GM15510 (cell line): ENCODE measurements around the gene RSPO4.

ENCODE experiments used
- POLR2A ChIP-seq: IDR thresholded peaks from 3 replicates; pipeline ENCODE4 v1.6.1; 2011; ENCODE audit warnings: borderline replicate concordance; ENCODE audit not compliant: insufficient read length; ENCODE audit errors: extremely low read depth

The RSPO4 gene

DNA sequence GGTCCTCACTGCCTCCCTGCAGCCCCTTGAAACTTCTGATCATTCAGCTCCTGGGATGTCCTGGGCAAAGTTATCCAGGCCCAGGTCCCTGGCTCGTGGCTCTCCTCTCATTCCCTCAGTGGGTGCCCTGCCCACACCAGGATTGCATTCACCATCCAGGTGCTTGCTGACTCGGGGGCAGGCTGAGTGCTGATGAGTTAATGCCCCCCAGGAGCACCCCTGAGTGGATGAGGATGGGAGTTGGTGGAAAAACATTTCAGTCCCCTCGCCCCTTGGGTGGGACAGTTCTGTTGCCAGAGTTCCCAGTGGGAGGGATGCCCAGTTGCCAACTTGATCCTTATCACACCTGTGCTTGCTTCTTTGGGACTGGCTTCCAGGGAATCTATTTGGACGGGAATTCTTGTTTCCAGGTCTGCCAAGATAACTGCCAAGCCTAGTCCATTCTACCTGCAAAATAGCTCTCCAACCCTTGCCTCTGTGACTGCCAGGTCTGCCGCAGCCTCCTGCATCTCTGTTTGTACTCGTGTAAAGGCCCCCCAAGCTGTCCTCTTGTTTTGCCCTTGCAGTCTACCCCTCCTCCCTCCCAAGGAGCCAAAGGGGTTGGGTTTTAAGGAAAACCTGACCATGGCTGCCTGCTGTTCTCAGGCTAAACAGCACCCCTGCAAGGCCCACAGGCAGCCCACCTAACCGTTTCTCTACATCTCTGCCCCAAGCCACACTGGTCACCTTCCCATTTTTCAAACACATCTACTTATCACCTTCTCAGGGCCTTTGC, 11.6 kb upstream of the RSPO4 start:
- TF ChIP-seq POLR2A: no peak

DNA sequence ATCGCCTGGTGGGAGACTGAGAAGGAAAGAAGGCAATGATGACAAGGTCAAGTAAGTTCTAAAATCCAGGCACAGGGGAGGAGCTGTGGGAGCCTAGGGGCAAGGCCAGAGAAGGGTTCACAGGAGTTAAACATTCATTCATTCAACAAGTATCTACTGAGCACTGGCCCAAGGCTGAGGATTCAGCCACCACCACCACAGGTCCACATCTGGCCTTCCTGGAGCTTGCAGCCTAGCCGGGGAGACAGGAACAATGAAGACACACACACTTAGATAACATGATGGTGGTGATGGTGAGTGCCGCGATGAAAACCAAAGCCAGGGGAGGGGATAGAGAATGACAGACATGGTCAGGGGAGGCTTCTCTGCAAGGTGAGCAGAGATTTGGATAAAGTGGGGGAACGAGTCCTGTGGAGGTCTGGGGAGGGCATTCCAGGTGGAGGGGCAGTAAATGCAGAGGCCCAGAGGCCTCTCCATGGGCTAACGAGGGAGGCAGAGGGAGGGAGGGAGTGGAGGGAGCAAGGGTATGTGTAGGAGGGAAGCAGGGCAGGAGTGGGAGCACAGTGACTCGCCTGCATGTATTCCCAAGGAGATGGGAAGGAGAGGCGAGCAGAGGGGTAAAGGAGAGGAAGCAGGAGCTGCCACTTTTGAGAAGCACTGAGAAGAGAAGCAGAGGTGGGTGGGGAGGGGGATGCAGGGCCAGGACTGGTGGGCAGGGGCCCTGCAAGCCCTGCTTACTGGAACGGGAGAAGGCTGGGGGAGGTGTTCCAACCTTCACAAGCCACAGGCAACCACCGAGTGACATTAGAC, 10.5 kb upstream of the RSPO4 start:
- no peak for TF ChIP-seq POLR2A

DNA sequence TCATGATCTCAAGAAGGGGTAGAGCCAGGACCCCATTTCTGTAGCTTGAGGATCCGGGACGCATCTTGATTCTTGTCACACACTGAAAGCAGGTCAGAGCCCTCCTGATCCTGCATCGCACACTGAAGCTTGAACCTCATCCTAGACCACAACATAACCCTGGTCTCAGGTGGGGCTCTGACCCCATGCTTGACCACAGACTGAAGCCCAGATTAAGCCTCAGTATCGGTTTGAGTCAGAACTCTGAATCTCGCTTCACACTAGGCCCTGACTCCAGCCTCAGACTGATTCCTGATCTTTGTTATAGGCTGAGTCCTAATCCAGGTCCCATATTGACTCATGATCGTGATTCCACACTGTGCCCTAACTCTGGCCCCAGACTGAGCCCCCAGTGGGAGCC, 8.5 kb upstream of the RSPO4 start:
- TF ChIP-seq POLR2A: no peak

DNA sequence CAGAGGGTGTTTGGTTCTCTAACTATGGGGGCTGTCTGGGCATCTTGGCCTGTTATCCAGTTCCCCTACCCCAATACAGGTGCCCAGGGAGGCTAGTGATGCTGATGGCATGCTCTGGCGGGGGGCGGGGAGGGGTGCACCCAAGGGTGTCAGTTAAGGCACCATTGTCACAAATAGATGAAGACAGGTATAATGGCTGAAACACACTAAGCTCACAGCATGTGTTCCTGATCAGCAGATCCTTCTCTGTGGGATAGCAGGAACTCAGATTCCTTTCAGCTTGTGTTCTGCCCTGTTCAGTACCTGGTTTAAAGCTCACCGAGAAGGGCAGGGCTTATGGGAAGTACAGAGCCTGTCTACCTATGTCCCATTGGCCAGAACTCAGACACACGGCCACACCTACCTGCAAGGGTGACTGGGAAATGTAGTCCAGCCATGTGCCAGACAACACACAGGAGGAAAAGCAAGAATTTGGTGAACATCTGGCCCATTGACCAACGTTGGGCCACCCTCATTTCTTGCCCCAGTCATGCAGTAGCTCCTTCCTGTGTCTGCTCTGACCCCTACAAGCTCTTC, 3.4 kb upstream of the RSPO4 start:
- TF ChIP-seq POLR2A: no peak

- TF ChIP-seq POLR2A: no peak
Measured at GRCh38 chr20:1003920-1004697, 2.0 kb upstream of the RSPO4 start.

DNA sequence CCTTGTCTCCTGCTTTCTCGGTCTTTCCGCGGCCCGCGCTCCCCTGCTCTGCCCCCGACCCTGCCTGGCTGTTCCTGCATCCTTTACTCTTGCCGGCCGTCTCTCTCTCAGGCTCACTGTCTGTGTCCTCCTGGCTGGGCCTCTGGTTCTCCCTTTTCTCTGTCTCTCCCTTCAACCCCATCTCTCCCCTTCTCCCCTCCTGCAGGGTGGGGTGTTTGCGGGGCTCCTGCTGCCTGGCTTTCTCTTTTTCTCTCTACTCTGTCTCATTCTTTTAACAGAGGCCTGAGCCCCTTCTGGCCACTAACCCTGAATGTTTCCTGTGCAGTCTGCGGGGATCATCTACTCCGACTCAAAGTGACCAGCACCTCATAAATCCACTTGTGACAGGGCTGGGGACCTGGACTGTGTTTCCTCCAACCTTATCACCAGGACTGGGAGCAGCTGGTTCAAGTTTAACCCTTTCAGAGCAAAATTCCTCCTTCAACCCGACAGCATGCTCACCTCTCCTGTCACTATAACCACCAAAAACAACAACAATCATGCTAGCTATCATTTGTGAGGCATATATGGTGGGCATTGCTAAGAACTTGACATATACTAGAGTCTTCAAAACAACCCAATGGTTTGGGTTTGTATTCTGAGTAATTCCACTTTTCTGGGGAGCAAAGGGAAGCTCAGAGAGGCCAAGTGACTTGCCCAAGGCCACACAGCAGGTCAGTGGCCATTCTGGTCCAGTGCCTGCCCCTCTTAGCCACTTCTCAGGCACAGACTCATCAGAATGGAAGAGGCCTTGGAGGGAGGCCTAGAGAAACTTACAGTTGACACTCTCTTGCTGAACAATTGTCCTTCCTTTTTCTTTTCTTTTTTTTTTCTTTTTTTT, 811 bp upstream of the RSPO4 start:
- TF ChIP-seq POLR2A: no peak

- no peak for TF ChIP-seq POLR2A
Measured at GRCh38 chr20:1001116-1001515, 995 bp downstream of the RSPO4 start.

GRCh38 chr20:998231-998830, 3.8 kb downstream of the RSPO4 start:
- TF ChIP-seq POLR2A: no peak

GRCh38 chr20:997486-997885, 4.6 kb downstream of the RSPO4 start:
- no peak for TF ChIP-seq POLR2A

- no peak for TF ChIP-seq POLR2A
Measured at GRCh38 chr20:997016-997415, 5.1 kb downstream of the RSPO4 start.

DNA sequence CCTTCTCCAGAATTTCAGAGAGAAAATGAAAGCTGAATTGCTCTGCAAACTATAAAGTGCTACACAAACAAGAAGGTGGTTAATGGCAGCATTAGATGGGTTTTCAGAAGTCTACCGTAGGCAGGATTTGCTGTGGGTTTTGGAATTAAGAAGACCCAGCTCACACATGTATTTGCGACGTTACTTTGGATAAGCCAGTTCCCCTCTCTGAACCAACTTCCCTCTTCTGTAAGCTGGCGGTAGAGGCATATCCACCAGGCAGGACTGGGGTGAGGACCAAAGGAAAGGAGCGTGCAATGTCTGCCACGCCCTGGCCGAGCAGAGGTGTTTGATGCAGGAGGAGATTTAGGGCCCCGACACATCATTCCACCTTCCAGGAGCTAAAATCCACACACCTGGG, 6.9 kb downstream of the RSPO4 start:
- no peak for TF ChIP-seq POLR2A

- no peak for TF ChIP-seq POLR2A
Measured at GRCh38 chr20:992801-993535, 9.1 kb downstream of the RSPO4 start.

DNA sequence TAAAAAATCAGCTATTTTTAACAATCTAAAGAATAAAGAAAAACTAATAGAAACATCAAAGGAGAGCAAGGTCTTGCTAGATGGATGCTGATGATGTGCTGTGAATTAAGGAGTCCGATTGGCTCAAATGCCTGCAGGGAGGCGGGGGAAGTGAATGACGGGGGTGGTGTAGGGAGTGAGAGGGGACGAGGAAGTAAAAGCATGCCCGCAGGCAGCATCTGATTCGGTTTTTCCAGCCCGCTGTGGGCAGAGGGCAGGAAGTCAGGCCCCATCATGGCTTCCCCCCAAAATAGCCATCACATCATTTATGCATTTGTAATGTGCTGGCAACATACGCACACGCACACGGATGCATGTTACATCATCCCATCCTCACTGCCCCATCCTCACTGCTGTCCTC, 10.3 kb downstream of the RSPO4 start:
- TF ChIP-seq POLR2A: no peak
